Activated CD8-positive, alpha-beta memory T cell treated with anti-CD3 and anti-CD28 coated beads for 36 hours (primary cell): ENCODE data around the gene UTS2R. TPM values are rescaled to one million over a fixed set of nuclear protein-coding genes. Genes with fewer than 3 reads are reported as not detected.

Experiments used
- CTCF ChIA-PET: fragments of 350-600 bp; sonication (Branson Sonifier 250); formaldehyde crosslinking; loops from one replicate; lab custom pipeline; 2021; ENCODE audit warnings: antibody characterized with exemption; lab: Charles Lee
- POLR2A ChIA-PET: fragments of 350-600 bp; sonication (Branson Sonifier 250); formaldehyde crosslinking; loops from one replicate; lab custom pipeline; 2021; ENCODE audit warnings: antibody characterized with exemption; lab: Charles Lee
- total RNA-seq, 2 experiments: library from RNA; stranded (reverse); gene quantifications; one replicate each; pipeline ENCODE4 v1.2.3, GENCODE V29; 2021

Gene UTS2R
- total RNA-seq, 2 experiments from 2014 or later, result not detected

- POLR2A ChIA-PET, result no interaction called here
- CTCF ChIA-PET, result no interaction called here
These were observed 11.8 kb downstream of the UTS2R start for GRCh38 chr17:82383411-82383810.

DNA sequence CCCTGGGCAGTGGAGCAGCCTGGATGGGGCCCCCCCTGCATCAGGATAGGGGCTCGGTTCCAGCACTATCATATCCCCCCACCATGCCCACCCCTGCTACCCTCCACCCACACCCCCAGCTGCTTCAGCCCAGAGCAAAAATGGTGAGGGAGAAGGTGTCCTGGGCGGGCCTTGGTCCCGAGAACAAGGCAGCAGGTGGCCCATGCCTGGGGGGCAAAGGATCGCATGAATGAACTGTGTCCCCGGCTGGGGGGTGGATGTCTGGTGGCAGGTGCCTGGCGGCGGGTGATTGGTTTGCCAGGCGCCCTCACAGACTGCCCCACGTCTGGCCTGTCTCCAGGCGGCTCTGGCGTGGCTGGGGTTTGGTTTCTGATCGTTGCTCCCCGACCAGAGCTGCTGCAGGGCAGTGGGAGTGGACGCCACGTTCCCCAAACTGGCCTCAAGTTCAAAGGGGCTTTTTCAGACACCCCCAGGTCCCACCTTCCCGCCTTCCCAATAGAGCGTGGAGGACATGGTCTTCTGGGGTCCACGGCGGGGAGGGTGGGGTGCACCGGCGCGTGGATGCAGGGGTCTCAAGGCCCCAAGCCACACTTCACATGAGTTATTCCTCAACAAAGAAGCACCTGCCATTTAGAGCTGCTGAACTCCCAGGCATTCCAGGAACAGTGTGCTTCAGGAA is 12.6 kb downstream of the UTS2R start:
- POLR2A ChIA-PET, result interaction anchor here (0.5 kb wide), 1 partner anchor 111 kb away, joined by 12 read pairs; no protein-coding TSS in a partner anchor

DNA sequence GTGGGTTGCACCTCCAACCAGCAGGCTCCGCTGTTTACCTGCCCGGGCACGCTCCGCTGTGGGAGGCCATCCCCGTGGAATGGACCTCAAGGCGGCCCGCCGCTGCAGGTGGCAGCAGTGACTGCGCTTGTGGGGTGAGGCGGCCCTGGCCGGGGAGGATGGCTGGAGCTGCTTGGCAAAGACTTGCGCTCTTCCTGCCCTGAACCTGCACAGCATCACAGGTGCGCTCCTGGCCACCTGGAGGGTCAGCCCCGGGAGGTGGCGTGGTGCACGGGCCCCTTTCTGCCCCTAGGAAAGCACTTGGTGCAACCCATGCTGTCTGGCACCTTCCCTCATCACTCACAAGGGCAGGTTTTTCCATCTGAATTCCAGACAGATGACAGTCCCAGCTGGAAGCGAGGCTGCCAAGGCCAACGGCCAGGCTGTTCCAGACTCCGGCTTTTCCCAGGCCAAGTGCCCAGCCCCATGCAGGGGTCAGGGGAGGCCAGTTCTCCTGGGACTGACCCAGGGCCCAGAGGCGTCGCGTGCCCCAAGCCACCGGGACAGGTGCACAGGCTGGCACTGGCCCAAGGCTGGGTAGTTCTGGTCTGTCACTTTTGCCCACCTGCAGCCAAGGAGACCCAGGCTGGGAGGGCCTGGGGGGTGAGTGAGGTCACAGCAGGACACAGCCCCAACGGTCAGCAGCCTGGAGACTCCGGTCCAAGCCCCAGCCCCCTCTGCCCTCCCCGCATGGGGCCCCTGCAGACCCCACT is 13.3 kb downstream of the UTS2R start:
- POLR2A ChIA-PET, result interaction anchor here (0.5 kb wide), 1 partner anchor 70 kb away, joined by 3 read pairs; no protein-coding TSS in a partner anchor
- CTCF ChIA-PET, result no interaction called here

More for the DNA sequence above, 12.6 kb downstream of the UTS2R start:
- CTCF ChIA-PET, result no interaction called here

- ChIA-PET CTCF (no interaction called here), POLR2A (interaction anchor here (0.5 kb wide), 1 partner anchor 69 kb away, joined by 3 read pairs; no protein-coding TSS in a partner anchor)
These were observed 14.1 kb downstream of the UTS2R start for GRCh38 chr17:82385559-82386254.

DNA sequence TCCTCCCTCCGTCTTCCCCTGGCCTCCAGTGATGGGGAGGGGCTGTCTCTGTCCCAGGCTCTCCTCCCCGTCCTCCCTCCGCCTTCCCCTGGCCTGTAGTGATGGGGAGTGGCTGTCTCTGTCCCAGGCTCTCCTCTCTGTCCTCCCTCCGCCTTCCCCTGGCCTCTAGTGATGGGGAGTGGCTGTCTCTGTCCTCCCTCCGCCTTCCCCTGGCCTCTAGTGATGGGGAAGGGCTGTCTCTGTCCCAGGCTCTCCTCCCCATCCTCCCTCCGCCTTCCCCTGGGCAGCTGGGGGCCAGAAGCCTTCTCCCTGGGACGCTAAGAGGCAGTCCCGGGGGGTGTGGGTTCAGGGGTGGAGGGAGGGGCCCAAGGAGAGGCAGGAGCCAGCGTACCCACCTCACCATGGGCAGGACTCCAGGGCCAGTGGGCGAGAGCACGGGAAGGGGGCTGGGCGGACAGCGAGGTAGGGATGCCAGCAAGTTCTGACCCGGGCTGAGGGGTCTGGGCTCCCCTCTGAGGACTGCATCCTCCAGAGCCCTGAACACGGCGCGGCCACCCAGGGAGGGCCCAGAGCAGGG is 14.8 kb downstream of the UTS2R start:
- CTCF ChIA-PET, result no interaction called here
- POLR2A ChIA-PET, result no interaction called here

DNA sequence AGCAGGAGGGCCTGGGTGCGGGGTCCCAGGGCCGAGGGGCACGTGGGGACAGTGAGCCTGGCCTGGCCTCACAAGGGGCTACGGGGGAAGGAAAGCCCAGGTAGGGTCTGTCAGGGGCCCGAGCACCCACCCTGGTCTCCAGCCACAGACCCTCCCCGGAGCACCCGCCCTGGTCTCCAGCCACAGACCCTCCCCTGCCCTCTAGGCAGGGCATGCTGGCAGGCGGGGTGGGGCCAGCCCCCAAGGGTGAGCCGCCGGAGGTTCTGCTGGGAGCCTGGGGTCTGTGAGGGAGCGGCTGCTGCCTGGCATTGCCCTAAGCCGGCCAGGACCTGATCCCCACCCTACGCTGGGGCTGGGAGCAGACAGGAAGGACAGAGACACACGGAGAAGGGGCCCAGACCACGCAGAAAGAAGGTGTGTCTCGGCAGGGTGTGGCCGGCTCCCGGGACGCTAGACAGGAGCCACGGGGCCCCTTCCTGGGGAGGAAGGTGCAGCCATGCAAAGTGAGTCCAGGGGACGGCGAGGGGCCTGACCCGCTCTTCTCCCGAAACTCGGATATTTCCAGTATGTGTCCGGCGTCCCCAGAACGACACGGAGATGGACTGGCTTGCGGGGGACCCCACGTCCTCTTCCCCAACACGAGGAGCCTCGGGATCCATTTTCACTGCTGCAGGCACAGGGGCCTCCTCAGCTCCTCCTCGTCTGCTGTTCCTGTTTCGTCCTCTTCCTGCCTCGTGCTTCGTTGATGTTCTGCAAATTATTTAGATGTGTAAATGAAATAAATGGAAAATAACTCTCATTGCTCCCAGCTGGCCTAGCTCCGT is 15.5 kb downstream of the UTS2R start:
- CTCF ChIA-PET, result no interaction called here
- POLR2A ChIA-PET, result no interaction called here

GRCh38 chr17:82387705-82388106 is 16.1 kb downstream of the UTS2R start:
- CTCF ChIA-PET, result no interaction called here
- POLR2A ChIA-PET, result no interaction called here

- ChIA-PET CTCF (no interaction called here), POLR2A (no interaction called here)
These were observed 16.8 kb downstream of the UTS2R start for GRCh38 chr17:82388223-82388921.

DNA sequence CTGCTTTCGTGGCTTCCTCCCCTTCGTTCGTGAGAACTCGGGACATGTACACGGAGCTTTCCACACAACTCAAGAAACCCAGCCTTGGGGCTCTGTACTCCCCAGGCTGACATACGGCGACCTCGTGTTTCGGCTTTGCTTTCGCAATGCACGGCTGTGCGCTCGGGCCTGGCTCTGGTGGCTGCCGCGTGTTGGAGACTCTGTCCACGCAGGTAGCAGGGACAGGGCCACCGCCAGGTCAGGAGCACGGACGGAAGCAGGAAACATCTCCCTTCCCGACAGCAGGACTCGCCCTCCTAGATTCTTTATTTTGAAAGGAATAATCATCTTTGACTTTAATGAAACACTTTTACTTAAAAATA is 17.3 kb downstream of the UTS2R start:
- POLR2A ChIA-PET, result no interaction called here
- CTCF ChIA-PET, result no interaction called here

DNA sequence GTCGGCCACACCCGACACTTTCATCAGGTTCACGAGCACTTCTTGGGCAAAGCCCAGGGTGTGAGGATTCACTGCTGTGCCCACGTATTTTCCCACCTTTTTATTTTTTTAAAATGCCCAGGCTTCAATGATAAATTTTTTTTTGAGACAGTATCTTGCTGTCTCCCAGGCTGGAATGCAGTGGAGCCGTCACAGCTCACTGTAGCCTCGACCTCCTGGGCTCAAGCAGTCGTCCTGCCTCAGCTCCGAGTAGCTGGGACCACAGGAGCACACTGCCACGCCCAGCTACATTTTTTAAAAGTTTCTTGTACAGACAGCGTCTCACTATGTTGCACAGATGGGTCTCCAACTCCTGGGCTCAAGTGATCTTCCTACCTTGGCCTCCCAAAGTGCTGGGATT is 17.8 kb downstream of the UTS2R start:
- POLR2A ChIA-PET, result no interaction called here
- CTCF ChIA-PET, result no interaction called here

GRCh38 chr17:82390015-82390859 is 18.7 kb downstream of the UTS2R start:
- POLR2A ChIA-PET, result interaction anchor here (0.6 kb wide), 1 partner anchor 38 kb away, joined by 5 read pairs; no protein-coding TSS in a partner anchor
- CTCF ChIA-PET, result no interaction called here

GRCh38 chr17:82390860-82391435 is 19.4 kb downstream of the UTS2R start:
- ChIA-PET CTCF (no interaction called here), POLR2A (interaction anchor here (0.6 kb wide), 1 partner anchor 38 kb away, joined by 5 read pairs; no protein-coding TSS in a partner anchor)

DNA sequence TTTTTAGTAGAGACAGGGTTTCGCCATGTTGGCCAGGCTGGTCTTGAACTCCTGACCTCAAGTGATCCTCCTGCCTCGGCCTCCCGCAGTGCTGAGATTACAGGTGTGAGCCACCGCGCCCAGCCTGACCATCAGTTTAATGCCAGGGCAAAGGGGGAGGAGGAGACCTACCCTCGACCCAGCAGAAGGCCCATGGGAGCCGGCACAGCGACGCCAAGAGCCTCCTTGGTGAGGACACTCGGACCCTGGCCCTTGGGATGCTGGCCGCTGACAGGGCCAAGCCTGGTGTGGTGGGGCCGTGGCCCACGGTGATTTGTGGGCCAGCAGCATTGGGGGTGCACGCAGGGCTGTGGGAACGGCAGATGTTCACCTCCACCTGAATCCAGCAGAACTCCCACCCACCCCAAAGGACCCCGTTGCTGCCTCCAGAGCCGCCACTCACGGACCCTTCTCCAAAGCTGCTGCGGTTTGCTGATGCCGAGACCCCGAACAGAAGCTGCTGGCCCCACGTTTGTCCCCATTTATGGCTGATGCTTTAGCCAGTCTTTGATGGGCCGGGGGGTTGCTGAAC is 20.0 kb downstream of the UTS2R start:
- ChIA-PET POLR2A (no interaction called here), CTCF (interaction anchor here (0.6 to 0.8 kb wide), 2 partner anchors 10 to 40 kb away, joined by 3 read pairs; no protein-coding TSS in a partner anchor)

DNA sequence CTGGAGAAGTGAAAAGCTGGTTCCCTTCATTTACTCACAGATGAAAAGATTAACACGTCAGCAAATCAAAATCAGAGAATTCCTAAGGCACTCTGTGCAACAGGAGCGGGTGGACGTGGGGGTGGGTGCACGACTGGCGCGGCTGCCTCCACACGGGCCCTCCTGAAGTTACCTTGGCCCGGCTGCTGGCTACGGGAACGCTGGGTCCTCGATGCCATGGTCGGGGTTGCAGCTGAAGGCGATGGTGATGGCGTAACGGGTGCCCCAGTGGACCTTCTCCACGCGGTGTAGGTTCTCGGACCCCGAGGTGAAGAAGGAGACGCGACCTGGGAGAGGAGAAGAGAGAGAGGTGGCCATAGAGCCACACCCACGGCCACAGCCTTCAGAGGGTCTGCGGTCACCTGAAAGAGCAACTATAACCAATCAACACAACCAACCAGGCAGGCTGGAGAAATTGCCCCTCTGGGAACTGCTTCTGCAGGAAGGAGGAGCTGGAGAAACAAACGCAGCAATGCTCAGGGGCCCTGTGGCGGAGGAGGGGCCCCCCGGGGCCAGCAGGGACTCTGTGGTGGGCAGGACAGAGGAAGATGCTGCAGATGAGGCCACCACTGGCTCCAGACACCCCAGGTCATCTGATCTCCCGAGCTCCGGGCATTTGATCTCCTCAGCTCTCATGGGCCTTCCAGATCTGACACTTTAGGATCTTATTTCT is 20.8 kb downstream of the UTS2R start:
- CTCF ChIA-PET, result interaction anchor here (0.6 to 0.8 kb wide), 2 partner anchors 9 to 41 kb away, joined by 3 read pairs; no protein-coding TSS in a partner anchor
- POLR2A ChIA-PET, result no interaction called here

GRCh38 chr17:82392941-82393340 is 21.4 kb downstream of the UTS2R start:
- CTCF ChIA-PET, result no interaction called here
- POLR2A ChIA-PET, result no interaction called here

DNA sequence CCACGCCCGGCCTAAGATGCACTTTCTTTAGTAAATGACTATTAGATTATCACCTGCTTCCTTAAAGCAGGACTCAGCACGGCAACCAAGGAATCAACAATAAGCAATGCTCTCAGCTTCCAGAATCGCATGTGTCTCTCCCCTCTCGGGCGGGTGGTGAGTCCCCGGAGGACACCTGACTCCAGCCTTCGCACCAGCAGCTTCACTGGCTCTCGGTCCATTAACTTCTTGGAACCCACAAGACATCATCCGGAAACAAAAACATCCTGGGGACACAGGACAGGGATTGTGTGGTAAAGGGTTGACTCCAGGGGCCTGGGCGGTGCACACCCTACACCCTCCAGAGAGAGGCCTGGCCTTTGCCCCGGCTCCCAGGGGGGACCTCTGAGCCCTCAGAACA is 22.7 kb downstream of the UTS2R start:
- ChIA-PET CTCF (no interaction called here), POLR2A (interaction anchor here (0.7 to 0.8 kb wide), 2 partner anchors 168 to 303 kb away, joined by 3 read pairs; no protein-coding TSS in a partner anchor)
